Fibroblast of the conjunctiva (primary cell): ENCODE measurements around the gene STK4.

Experiments used
- DNase-seq: peaks from one replicate; pipeline ENCODE4 v3.0.0-alpha.2; 2010; ENCODE audit warnings: low read depth

The STK4 gene

DNA sequence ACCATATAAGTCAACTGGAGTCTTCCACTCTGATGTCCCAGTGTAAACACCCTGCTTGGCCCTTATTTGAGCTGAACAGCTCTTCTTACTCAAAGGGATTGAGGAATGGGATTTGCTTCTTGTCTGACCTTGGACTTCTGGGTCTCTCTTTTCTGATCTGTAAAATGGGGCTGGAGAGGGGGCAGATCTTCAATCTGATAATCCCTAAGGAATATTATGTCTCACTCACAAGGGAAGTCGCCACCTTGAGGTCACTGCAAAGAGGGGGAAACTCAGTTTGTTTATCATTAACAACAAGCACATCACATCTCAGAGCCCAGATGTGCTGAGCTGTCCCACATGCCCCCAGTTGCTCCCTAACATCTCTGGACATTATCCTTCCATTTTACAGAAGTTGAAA, 119.6 kb downstream of the STK4 start:
- no peak for DNase-seq

DNA sequence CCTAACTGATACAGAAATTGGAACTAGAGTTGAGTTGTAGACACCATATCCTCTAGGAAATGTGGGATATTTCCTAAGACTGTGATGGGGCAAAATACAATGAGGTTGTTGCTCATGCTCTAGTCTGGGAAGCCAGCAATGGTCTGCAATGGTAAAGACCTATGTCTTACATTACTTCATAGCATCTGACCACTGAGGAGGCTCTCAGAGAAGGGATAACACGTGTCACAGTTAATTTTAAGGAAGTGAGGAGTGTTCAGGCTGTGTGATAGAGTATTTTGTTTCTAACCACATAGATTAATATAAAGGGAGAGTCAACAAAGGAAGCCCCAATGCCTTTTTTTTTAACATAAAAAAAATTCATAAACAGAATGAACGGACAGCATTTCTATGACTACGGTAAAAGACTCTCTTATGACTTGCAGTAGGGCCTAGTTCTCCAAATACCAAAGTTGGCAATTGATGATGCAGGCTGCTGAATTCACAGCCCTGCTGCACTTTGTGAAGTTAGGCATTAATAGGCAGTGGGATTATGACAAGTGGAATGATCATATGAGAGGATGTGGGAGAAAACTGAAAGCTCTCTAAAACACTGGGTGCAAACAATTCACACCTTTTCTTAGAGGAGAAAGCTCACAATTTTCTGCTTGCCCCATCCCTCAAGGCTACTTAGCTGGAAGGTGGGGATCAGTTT, 120.9 kb downstream of the STK4 start:
- no peak for DNase-seq

DNA sequence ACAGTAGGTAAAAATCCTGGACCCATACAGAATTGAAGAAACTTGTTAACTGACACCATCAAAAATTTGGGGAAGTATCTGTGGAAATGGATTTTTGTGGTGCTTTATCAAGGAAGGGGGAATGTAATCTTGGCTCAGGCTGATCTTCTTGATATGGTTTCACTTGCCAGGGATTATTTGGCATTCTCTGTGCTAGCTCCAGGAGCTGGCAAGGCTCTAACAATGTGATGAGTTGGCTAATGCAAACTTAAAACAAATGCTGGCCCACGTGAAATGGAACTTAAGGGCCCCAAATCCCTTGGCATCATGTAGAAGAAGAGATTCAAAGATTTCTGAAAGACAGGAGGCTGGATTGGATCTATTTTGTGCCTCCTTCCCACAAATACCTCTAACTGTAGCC, 121.5 kb downstream of the STK4 start:
- peak; percentile 62 for DNase-seq

DNA sequence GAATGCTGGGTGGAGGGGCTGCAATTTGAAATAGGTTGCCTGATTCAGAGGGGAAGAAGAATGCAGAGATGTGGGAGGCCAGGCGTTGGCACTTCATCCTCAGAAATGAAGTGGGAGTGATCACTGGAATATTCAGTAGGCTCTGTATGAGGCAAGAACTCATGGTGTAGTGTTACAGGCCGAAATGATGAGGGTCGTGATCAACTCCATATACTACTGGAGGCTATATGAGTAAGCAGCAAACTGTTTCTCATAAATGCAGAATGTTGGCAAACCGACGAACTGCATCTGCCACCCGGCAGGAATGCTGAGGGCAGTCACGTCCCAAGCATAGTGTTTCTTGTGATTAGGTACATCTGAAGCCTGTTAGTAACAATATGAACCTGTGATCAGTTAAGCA, 121.9 kb downstream of the STK4 start:
- peak; percentile 88 for DNase-seq

DNA sequence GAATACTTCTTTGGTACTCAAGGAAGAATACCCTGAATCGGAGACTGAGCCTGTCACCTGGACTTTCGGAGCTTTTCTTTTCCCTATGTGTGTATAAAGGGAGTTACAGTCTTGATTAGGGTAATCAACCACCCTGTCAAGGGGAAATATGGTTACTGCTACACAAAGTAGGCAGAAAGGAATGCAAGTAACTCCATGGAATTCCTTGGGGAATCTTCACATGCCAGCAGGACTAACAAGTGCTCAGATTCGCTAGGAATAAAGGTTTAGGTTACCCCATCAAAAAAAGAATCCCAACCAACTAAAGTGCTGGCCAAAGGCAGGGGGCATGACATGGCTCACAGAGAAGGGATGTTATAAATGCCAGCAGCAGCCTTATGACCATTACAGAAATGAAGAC, 124.2 kb downstream of the STK4 start:
- DNase-seq = no peak

DNA sequence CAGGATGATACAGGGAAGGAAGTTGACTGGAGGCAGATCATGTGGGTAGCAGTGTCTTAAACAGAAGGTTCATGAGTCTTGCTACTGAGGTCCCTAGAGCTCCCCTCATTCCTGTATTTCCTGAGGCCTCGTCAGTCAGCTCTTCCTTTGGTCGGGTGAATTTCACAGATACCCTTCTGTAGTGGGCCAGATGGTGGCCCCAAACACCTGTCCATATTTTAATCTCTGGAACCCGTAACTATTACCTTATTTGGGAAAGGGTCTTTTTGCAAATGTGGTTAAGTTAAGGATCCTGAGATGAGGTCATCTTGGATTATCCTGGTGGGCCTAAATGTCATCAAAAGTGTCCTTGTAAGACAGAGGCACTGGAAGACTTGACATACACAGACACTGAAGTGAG, 125.1 kb downstream of the STK4 start:
- DNase-seq = no peak

DNA sequence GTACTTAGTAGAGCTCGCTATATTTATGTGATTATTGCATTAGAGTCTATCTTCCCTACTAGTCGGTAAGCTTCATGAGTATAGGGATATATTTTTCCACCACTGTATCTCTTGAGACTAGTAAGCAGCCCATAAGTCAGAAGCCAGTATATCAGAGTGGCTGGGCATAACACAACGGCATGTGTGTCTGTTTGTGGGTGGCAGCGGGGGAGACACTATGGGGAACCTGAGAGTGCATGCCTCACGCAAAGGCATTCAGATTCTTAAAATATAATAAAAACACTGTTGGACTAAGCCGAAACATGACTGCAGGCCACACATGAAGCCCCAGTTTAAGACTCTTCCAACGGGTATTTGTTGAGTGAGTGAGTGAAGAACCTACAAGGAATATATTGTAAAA, 126.6 kb downstream of the STK4 start:
- DNase-seq = no peak

DNA sequence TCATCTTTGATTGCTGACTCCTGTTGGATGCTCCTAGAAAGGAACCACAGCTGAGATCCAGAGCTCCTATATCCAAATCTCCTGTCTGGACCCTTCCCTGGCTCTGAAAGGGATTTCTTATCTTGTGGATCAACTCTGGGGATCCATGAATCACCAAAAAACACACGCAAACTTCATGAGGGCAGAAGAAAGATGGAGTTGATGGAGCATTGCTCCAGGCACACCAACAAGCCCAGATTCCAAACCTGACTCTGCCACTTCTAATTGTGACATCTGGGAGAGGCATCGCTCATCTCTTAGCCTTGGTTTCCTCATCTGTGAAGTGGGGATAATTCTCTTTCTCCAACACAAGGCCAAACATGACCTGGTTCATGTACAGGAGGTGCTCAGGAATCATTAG, 127.9 kb downstream of the STK4 start:
- no peak for DNase-seq

DNA sequence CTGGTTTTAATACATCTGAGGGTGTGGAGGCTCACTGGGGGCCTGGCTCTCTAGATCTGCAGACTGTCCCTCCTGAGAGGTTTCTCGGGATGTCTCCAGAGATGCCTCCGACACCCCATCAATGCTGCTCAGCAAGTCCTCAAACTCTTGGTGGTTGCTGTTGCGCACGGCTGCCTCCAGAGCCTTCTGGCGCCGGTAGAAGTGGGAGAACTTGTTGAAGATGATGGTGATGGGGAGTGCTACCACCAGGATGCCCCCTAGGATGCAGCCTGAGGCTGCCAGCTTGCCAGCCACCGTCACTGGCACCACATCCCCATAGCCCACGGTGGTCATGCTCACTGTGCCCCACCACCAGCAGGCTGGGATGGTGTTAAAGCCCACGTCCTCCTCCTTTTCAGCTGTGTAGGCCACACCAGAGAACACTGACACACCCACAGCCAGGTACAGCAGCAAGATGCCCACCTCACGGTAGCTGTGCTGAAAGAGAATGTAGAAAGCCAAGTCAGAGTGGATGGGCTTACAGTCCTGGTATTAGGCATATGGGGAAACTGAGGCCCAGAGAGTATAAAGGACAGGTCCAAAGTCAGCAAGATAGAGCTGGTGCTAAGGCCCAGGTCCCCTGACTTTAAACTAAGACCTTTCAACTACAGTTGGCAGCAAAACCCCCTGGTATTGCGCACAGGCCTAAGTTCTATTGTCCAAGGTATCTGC, 128.7 kb downstream of the STK4 start:
- no peak for DNase-seq

DNA sequence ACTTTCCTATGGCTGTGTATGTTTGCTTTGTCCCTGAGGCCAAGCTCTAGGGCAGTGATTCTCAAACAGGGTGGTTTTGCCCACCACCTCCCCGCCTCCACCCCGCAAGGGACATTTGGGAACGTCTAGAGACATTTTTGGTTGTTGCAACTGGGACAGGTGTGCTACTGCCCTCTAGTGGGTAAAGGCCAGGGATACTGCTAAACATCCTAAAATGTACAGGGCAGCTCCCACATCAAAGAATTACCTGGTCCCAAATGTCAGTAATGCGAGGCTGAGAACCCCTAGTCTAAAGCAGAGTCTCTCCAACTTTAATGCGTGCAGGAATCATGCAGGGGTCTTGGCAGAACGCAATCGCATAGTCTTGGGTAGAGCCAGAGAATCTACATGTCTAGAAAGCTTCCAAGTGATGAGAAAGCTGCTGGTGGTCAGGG, 129.5 kb downstream of the STK4 start:
- DNase-seq = peak; percentile 53

DNA sequence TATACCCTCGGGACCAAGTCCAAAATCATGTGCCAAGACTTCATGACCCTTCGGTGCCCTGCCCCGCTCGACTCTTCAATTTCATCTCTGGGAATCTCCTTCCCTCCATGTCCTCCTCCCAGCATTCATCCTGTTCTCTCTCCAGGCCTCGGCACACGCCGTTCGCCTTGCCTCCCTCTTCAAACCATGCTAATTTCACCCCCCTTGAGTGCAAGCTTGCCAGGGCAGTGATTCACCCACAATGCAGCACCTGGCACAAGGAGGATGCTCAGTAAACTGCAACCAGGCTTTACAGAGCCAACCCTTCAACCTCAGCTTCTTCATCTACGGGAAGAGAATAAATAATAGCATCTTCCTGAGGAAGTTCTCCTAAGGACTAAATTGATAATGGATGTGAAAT, 130.5 kb downstream of the STK4 start:
- DNase-seq = no peak

DNA sequence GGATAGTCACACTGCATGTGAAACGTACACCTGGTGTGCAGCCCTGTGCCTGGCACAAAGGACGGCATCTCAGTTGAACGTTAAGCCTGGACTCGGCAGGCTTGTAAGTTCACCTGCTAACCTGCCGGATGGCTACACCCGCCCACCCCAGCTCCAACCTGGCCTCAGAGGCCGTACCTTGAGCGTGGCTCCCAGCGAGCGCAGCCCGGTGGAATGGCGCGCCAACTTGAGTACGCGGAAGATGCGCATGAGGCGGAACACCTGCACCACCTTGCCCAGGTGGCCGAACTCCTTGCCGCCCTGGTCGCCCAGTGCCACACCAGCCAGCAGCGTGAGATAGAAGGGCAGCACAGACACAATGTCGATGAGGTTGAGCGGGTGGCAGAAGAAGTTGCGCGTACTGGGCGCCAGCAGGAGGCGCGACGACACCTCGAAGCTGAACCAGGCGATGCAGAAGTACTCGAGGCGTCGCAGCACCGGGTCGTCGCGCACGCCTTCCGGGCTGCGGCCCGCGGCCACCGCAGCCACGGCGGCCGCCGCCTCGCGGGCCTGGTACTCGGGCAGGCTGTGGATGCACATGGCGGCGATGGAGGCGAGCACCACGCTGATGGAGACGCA, 131.3 kb downstream of the STK4 start:
- peak; percentile 22 for DNase-seq

DNA sequence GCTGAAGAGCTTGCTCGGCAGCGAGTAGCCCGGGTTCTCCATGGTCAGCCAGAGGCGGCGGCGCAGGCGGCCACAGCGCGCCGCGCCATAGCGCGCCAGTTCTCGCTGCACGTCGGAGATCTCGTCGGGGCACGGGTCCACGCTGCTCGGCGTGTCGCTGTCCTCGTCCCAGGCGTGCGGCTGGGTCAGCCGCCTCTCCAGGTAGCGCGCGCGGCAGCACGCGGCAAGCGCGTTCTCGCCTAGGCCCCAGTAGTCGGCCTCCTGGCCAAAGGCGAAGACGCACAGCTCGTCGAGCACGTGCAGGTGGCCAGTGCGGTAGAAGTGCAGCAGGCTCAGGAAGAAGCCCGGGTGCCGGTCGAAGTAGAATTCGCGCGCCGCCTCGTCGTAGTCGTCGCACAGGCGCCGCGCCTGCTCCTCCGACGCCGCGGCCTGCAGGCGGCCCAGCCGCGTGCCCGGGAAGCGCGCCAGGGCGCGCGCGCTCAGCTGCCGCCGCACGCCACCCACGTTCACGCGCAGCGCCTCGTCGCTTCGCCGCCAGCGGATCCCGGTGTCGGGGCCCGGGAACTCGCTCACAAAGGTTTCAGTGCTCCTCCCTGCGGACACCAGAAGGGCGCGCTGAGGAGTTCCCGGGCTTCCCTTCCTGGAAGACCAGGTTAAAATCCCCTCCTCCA, 131.9 kb downstream of the STK4 start:
- no peak for DNase-seq

DNA sequence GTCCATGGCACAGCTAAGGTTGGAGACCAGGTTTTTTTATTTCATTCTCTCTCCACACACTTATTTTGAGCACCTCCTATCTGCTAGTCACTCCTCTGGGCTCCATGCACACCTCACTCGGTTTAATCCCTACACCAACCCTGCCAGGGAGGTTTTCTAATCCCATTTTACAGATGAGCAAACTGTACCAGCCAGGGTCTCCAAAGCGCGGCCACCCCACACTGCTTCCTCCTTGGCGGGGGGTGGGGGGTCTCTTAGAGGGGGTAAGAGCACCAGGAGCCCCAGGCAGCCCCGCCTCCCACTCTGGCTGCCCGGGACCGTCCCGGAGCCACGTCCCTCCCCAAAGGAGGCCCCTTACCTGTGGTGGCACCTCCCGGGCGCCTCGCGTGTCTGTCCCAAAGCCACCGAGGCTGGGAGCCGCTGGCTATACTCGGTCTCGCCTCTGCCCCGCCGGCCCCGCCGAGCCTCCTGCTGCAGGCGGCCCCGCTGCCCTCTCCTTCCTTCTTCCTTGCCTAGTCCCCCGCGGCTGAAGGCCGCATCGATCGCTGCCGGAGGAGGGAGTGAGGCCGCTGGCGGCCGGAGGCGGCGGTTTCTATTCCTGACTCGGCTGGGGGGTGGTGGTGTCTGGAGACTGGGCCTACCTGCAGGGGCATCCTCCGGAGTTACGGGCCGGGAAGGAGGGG, 134.4 kb downstream of the STK4 start, which contains the start of gene KCNS1:
Gene KCNS1, minus strand, starts transcription at position 565 of the 683 bp plus-strand sequence. CDS start 1,891 bp downstream, outside the sequence.
- no peak for DNase-seq

DNA sequence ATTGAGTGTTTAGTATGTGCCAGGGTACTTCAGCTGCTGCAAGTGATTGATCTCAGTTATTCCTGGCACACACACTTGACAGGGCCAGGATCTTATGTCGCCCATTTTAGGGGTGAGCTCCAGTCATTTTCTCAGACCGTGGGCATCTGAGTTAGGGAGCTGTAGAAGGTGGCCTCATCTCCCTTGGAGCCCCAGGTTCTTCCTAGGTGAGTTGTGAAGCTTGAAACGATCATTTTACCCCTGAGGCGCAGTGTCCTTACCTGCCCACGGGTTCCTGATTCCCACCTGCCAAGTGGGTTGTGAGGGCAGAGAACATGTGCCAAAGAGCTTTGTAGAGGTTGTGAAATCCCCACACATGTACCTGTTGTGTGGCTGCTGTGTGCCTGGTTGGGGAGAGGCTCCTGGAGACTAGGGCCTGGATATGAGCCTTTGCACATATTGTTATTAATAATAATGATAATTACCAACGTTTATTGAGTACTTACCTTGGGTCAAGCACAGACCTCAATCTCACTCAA, 135.1 kb downstream of the STK4 start:
- no peak for DNase-seq

DNA sequence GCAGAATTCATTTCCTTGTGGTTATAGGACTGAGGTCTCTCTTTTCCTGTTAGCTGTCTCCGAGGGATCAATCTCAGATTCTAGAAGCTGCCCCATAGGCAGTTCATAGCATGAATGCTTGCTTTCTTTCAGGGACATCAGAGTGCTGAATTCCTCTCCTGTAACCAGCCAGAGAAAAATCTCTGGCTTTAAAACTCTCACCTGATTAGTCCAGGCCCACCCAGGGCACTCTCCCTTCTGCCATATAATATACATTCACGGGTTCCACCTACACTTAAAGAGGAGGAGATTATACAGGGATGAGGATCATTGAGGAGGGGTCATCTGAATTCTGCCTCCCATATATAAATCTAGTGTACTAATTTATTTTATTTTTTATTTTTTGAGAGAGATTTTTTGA, 136.8 kb downstream of the STK4 start:
- DNase-seq = no peak

DNA sequence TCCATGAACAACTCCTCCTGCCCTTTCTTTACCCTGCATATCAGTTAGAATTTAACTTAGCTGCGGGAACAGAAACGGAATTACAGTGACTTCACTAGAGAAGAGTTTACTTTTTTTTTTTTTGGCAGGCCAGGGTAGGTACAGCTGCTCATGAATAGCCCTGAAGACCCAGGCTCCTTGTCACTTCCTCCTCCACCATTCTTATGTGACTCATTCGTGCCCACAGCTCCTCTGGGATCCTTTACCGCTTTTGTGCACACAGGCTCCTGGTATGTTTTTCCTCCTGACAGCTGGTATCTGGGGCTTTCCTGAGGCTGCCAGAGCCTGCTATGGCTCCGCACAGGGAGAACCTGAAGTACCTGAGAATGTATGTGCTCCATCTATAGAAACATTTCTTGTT, 138.5 kb downstream of the STK4 start:
- DNase-seq = no peak

DNA sequence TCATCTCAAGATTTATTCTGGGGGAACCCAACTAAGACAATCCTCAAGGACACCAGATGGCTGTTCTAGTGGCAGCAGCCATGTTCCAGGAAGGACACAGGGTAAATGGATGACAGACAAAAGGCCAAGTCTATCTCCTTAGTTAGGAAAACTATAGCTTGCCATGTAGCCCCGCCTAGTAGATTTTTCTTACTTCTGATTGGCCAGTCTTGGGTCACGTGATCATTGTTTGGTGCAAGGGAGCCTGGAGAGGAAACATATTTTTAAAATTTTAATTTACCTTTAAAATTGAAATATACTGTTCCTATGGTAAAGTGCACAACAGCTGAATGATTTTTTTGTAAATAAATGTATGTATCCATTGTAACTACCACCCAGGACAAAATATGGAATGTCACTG, 139.0 kb downstream of the STK4 start:
- no peak for DNase-seq

DNA sequence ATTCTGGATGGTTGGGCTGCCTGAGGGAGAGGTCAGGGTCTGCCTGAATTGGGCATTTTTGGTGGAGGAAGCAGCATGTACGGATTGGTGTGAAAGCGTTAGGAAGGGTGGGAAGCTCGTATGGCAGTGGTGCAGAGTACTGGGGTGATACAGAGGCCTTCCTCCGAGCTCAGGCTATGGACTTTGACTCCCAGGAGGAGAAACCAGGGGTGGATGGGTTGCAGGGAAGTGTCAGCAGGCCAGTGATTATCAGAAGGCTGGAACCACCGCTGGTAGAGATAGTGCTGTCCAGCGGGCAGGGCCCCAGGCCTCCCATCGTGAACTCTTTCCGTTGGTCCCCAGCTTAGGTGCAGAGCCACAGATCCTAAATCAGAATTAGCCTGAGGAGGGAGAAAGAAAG, 143.3 kb downstream of the STK4 start:
- no peak for DNase-seq

DNA sequence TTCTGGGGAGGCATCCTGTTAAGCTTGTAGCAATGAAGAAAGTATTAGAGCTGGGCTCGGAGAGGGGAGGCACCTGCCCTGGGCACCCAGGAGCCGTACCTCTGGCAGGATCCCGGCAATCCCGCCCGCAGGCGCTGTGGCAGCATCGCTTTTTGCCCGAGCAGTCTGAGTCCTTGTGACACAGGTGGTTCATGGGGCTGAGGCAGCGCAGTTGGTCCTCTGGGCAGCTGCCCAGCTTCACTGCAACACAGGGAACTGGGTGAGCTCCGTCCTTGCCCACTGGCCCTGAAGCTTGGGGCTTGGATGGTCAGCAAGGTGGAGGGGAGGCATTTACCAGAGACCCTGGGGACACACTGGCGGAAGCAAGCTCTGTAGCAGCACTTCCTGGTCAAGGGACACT, 144.0 kb downstream of the STK4 start:
- no peak for DNase-seq

DNA sequence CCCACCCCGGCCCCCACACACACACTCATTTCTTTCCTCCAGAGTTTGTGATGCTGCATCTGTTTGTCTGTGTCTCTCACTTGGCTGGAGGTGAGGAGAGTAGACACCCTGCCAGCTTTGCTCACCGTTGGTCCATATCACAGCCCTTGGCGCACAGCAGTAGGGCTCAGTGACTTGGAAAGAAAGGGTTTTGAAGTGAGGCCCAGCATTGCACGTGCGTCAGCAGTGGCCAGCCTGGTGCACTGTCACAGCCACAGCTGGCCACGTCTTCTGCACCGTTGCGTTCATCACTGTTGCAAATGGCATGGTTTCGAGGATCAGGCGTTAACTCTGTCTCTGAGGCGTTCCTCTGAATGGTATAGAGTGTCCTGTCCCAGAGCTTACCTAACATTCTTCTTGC, 145.0 kb downstream of the STK4 start:
- no peak for DNase-seq
